ENCODE data around the gene TYRO3.

TYRO3 gene

GRCh38 chr15:41574158-41574557 is 15.1 kb downstream of the TYRO3 start:
- no peak for DNase-seq (ENCODE audit: low spot score)
- no peak for TF ChIP-seq CTCF (IDR thresholded peaks at IDR 0.05; ENCODE audit: extremely low read depth, missing control alignments)

DNA sequence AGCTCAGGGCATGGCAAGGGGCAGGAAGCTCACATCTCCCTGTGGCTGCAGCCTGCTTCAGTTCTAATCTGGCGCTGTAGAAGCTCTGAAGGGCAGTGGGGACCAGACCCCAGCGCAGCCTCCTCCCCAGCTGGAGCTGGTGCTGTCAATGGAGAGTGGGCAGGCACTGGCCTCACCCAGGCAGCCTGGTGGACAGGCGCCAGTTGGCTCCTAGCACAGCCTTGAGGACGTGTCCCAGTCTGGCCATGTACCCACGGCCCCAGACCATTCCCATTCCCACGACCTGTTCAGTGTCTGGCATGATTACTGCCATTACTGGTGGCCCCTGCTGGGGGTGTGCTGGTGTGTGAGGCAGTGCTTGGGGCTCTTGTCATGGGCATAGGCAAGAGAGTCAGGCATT is 16.3 kb downstream of the TYRO3 start:
- no peak for DNase-seq (ENCODE audit: low spot score)
- TF ChIP-seq CTCF (IDR thresholded peaks at IDR 0.05; ENCODE audit: extremely low read depth, missing control alignments): no peak

DNA sequence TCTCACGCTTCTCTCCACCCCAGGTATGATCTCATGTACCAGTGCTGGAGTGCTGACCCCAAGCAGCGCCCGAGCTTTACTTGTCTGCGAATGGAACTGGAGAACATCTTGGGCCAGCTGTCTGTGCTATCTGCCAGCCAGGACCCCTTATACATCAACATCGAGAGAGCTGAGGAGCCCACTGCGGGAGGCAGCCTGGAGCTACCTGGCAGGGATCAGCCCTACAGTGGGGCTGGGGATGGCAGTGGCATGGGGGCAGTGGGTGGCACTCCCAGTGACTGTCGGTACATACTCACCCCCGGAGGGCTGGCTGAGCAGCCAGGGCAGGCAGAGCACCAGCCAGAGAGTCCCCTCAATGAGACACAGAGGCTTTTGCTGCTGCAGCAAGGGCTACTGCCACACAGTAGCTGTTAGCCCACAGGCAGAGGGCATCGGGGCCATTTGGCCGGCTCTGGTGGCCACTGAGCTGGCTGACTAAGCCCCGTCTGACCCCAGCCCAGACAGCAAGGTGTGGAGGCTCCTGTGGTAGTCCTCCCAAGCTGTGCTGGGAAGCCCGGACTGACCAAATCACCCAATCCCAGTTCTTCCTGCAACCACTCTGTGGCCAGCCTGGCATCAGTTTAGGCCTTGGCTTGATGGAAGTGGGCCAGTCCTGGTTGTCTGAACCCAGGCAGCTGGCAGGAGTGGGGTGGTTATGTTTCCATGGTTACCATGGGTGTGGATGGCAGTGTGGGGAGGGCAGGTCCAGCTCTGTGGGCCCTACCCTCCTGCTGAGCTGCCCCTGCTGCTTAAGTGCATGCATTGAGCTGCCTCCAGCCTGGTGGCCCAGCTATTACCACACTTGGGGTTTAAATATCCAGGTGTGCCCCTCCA is 19.1 kb downstream of the TYRO3 start:
- DNase-seq (ENCODE audit: low spot score): no peak

GRCh38 chr15:41578736-41579383 is 19.8 kb downstream of the TYRO3 start:
- no peak for TF ChIP-seq CTCF (IDR thresholded peaks at IDR 0.05; ENCODE audit: extremely low read depth, missing control alignments)
- no peak for DNase-seq (ENCODE audit: low spot score)

More for the DNA sequence above, 19.1 kb downstream of the TYRO3 start:
- TF ChIP-seq CTCF (IDR thresholded peaks at IDR 0.05; ENCODE audit: extremely low read depth, missing control alignments): no peak

DNA sequence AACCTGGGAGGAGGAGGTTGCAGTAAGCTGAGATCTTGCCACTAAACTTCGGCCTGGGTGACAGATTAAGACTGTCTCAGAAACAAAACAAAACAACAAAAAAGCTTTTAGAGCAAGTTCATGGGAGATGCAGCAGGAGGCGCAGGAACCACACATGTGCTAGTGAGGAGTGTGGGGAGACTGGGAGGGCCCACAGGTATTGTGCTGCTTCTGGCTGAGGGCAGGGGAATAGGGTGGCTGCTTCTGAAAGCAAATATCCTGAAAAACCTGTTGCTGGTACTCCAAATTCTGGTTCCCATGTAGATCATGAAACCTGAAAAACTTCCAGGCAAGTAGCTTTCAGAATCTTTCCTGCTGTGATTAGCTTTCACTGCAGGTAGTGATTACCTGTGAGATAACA is 22.1 kb downstream of the TYRO3 start:
- no peak for DNase-seq (ENCODE audit: low spot score)
- TF ChIP-seq CTCF (IDR thresholded peaks at IDR 0.05; ENCODE audit: extremely low read depth, missing control alignments): no peak

DNA sequence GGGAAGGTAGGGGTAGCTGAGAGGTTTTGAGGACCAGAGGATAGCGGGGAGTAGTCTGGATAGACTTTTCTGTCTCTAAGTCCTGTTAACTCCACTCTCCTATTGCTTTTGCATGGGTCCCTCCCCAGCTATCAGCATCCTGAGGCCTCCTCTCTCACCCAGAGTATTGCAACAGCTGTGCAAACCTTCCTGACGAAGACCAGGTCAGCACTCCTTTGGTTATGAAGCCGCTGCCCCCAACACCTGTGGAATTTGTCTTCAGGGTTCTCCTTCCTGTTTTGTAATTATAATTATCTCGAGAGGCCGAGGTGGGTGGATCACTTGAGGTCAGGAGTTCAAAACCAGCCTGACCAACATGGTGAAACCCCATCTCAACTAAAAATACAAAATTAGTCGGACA is 24.8 kb downstream of the TYRO3 start:
- TF ChIP-seq CTCF (IDR thresholded peaks at IDR 0.05; ENCODE audit: extremely low read depth, missing control alignments): no peak
- DNase-seq (ENCODE audit: low spot score): no peak

- TF ChIP-seq CTCF (IDR thresholded peaks at IDR 0.05; ENCODE audit: extremely low read depth, missing control alignments): no peak
- no peak for DNase-seq (ENCODE audit: low spot score)
Measured at GRCh38 chr15:41584636-41585126, 25.7 kb downstream of the TYRO3 start.

Data from GM20000 (cell line).